ENCODE data around the gene PDLIM4. TPM values are rescaled to one million over a fixed set of nuclear protein-coding genes. Genes with fewer than 3 reads are reported as not detected.

Gene PDLIM4
- total RNA-seq, 1 experiment from 2014 or later: 7.6 TPM

DNA sequence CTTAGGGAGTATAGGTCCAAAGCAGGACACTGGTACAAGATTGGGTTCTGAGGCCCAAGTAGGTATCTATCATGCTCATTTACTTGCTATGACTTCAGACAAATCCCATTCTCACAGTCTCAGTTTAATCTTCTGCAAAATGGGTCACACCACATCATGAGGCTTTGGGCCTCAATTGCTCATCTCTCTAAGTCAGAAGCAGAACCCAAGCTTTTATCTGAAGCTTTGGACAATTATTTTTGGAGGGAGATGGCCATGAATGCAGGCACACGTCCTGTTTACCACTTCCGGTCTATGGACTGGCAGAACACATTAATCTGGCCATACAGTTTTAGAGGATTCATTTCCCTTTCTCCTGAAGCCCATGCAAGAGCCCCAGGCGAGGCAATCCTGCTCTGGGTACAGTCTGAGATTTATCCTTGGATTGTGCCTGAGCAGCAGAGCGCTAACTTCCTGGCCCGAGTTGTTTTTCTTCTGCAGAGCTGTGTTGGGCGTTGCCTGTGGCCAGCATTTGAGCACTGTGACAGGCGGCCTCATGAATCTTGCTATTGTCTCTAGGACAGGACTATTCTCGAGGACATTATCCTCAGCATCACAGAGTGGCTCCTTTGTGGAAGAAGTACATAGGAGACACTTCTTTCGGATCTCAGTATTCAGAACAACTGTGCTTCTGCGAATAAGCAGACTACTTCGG is 52.8 kb downstream of the PDLIM4 start:
- H4K20me1 ChIP-seq (ENCODE audit: control insufficient read depth, insufficient read depth, insufficient read length): no peaks in the 10 kb centered on the region
- H3K4me1 ChIP-seq (ENCODE audit: insufficient read depth, low read length): no peaks in the 10 kb centered on the region
- H3K56ac ChIP-seq (ENCODE audit: insufficient read length, low read depth, low read length): no peak overlapping the region
- no peaks in the 10 kb centered on the region; a peak in 1 of 4 replicates for H3K4me1 Mint-ChIP-seq
- H4K8ac ChIP-seq (replicated peaks; ENCODE audit: insufficient read length, low read depth, low read length): no peak overlapping the region
- WGBS (ENCODE audit: extremely low coverage, insufficient read length, low lambda C conversion rate): no CpG with 5 or more reads among the region's 11 CpGs
- no peak overlapping the region for H2AFZ ChIP-seq (ENCODE audit: low read length)
- H3K79me1 ChIP-seq (ENCODE audit: insufficient read depth, low read depth, low read length, poor library complexity, severe bottlenecking): no peaks in the 10 kb centered on the region
- no peak overlapping the region for H2AK5ac ChIP-seq (ENCODE audit: insufficient read length, low read length)
- no peak overlapping the region for H4K5ac ChIP-seq (ENCODE audit: insufficient read length, low read depth, low read length)
- H2BK12ac ChIP-seq (ENCODE audit: insufficient read length, low read depth, low read length): no peak overlapping the region
- no peak for TF ChIP-seq CTCF (conservative IDR thresholded peaks at IDR 0.05)
- no peak overlapping the region for H2BK5ac ChIP-seq (ENCODE audit: insufficient read length, low read length)
- H3K27me3 ChIP-seq (ENCODE audit: insufficient read depth, low read length): no peaks in the 10 kb centered on the region
- no peak overlapping the region for H2BK15ac ChIP-seq (ENCODE audit: low read depth, low read length)
- no peaks in the 10 kb centered on the region for H3K23me2 ChIP-seq (ENCODE audit: insufficient read length, low read depth, low read length, poor library complexity, severe bottlenecking)
- H3K4ac ChIP-seq (ENCODE audit: low read depth, low read length): no peak overlapping the region
- no peak overlapping the region for H3K4me3 Mint-ChIP-seq
- no peaks in the 10 kb centered on the region for H3K9me3 ChIP-seq (ENCODE audit: control insufficient read depth, low read depth, low read length)
- no peak for DNase-seq
- H3K14ac ChIP-seq (ENCODE audit: insufficient read depth, low read length): no peak overlapping the region
- H2BK120ac ChIP-seq (ENCODE audit: low read depth, low read length, poor library complexity, severe bottlenecking): no peak overlapping the region
- no peak overlapping the region for H3K18ac ChIP-seq (ENCODE audit: insufficient read length, low read depth, low read length)
- H3K36me3 Mint-ChIP-seq (ENCODE audit: insufficient read depth in 1 of 3, low read depth in 3 of 3): peaks cover 0 to 1% (median 0%) of the 10 kb centered on the region in 3 experiments; a peak in 2 of 7 replicates
- no peak overlapping the region for H3K23ac ChIP-seq (ENCODE audit: insufficient read length, low read depth, low read length)
- H2BK20ac ChIP-seq (ENCODE audit: low read depth, low read length, poor library complexity, severe bottlenecking): no peak overlapping the region
- no peaks in the 10 kb centered on the region for H3K27me3 Mint-ChIP-seq (ENCODE audit: low read depth)
- H4K91ac ChIP-seq (ENCODE audit: insufficient read length, low read depth, low read length): no peak overlapping the region
- H3K27ac Mint-ChIP-seq: no peak overlapping the region
- no peak overlapping the region for H3K9ac ChIP-seq (ENCODE audit: extremely low read depth, insufficient read length, low read length)
- no peaks in the 10 kb centered on the region for H3K79me2 ChIP-seq (ENCODE audit: insufficient read depth, low read length)
- H3K27ac ChIP-seq (ENCODE audit: insufficient read length, low read depth, low read length): no peak overlapping the region
- H3K9me3 Mint-ChIP-seq: peaks cover 0 to 2% of the 10 kb centered on the region in 2 experiments; a peak in 4 of 5 replicates
- H3K4me2 ChIP-seq (ENCODE audit: insufficient read depth, insufficient read length, low read length): no peak overlapping the region
- H3T11ph ChIP-seq (ENCODE audit: low read length): no peak overlapping the region

All from H9 (cell line).